ENCODE measurements around the gene PLEKHH3.

GRCh38 chr17:42697108-42697811 lies 20.5 kb upstream of the PLEKHH3 start:
- TF ChIP-seq CTCF (conservative IDR thresholded peaks at IDR 0.05; ENCODE audit: low read length) (no peak), EZH2phosphoT487 (IDR thresholded peaks at IDR 0.05; ENCODE audit: borderline replicate concordance) (no peak)

Data from Loucy (cell line).